ENCODE measurements around the gene IRF2BP1. TPM values are rescaled to one million over a fixed set of nuclear protein-coding genes. Genes with fewer than 3 reads are reported as not detected.

IRF2BP1 gene
- total RNA-seq, 2 experiments from 2014 or later: 21.0 to 21.6 TPM

DNA sequence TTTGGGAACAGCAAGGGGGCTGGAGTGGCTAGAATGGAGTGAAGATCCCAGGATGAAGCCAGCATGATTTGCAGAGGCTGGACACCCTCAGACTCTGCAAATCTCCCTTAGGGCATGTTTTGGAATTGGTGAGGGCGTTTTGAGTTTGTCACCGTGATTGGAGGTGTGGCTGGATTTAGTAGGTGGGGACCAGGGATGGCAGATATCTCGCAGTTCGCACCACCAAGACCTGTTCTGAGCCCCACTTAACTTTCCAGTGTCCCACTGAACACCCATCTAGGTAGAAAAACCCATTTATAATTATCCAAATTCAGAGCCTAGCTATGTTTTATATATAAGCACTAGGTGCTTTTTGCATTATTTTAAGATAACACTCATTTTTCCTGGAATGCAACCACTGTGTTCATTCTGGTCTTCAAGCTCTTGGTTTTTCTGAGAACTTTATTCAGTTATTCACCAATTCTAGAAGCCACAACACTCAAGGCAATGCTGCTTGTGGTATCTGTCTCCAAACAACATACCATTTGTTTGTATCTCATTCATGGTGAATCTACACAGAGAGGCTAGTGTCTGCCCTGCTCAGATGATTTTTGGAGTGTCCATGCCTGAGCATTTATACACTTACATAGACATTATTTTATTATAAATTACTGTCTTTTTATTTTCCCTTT lies 31.6 kb upstream of the IRF2BP1 start:
- Histone ChIP-seq H3K4me3 (ENCODE audit: low read length) (no peak overlapping the region), H3K4me1 (ENCODE audit: insufficient read depth, low read length) (no peaks in the 10 kb centered on the region), H3K36me3 (ENCODE audit: insufficient read depth, low read length) (no peaks in the 10 kb centered on the region), H3K27me3 (ENCODE audit: control insufficient read depth in 1 of 2, insufficient read depth in 2 of 2, low read length in 2 of 2) (peaks cover 0 to 12% of the 10 kb centered on the region in 2 experiments), H3K9me3 (ENCODE audit: control insufficient read depth in 1 of 2, insufficient read depth in 1 of 2, low read length in 2 of 2) (peaks cover 0 to 6% of the 10 kb centered on the region in 2 experiments), H3K27ac (ENCODE audit: low read depth in 1 of 2, low read length in 2 of 2) (no peak overlapping the region)
- H3K9me3 Mint-ChIP-seq: no peaks in the 10 kb centered on the region
- H3K4me1 Mint-ChIP-seq (ENCODE audit: low read depth): no peaks in the 10 kb centered on the region
- DNase-seq: no peak
- no peak overlapping the region for H3K4me3 Mint-ChIP-seq
- no peaks in the 10 kb centered on the region for H3K36me3 Mint-ChIP-seq (ENCODE audit: low read depth)
- ChIA-PET CTCF (no interaction called here), POLR2A (interaction anchor here (0.7 kb wide), 1 partner anchor 10 kb away, joined by 3 read pairs; no protein-coding TSS in a partner anchor)
- no peak overlapping the region for H3K27ac Mint-ChIP-seq
- ATAC-seq (ENCODE audit: poor library complexity): no peak
- peaks cover 41% of the 10 kb centered on the region for H3K27me3 Mint-ChIP-seq
- intact Hi-C loops (cut with DNase I, micrococcal nuclease): no loop called here
- TF ChIP-seq, protein P1, sequence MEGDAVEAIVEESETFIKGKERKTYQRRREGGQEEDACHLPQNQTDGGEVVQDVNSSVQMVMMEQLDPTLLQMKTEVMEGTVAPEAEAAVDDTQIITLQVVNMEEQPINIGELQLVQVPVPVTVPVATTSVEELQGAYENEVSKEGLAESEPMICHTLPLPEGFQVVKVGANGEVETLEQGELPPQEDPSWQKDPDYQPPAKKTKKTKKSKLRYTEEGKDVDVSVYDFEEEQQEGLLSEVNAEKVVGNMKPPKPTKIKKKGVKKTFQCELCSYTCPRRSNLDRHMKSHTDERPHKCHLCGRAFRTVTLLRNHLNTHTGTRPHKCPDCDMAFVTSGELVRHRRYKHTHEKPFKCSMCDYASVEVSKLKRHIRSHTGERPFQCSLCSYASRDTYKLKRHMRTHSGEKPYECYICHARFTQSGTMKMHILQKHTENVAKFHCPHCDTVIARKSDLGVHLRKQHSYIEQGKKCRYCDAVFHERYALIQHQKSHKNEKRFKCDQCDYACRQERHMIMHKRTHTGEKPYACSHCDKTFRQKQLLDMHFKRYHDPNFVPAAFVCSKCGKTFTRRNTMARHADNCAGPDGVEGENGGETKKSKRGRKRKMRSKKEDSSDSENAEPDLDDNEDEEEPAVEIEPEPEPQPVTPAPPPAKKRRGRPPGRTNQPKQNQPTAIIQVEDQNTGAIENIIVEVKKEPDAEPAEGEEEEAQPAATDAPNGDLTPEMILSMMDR (IDR thresholded peaks at IDR 0.05): no peak

GRCh38 chr19:45913874-45914830 lies 28.2 kb upstream of the IRF2BP1 start, which contains the start of gene NANOS2:
TSS of gene NANOS2 (minus strand) at chr19:45914778. CDS start at chr19:45914693, 85 bp downstream.
- TF ChIP-seq, protein P1 (IDR thresholded peaks at IDR 0.05): no peak
- Histone ChIP-seq H3K4me1 (ENCODE audit: insufficient read depth, low read length) (no peaks in the 10 kb centered on the region), H3K36me3 (ENCODE audit: insufficient read depth, low read length) (no peaks in the 10 kb centered on the region), H3K27ac (ENCODE audit: low read depth in 1 of 2, low read length in 2 of 2) (no peak within 1 kb of the TSS), H3K27me3 (ENCODE audit: control insufficient read depth in 1 of 2, insufficient read depth in 2 of 2, low read length in 2 of 2) (peaks cover 0 to 18% of the 10 kb centered on the region in 2 experiments), H3K9me3 (ENCODE audit: control insufficient read depth in 1 of 2, insufficient read depth in 1 of 2, low read length in 2 of 2) (peaks cover 0 to 6% of the 10 kb centered on the region in 2 experiments), H3K4me3 (ENCODE audit: low read length) (no peak within 1 kb of the TSS)
- CTCF ChIA-PET: no interaction called here
- Mint-ChIP-seq H3K4me1 (ENCODE audit: low read depth) (no peaks in the 10 kb centered on the region), H3K36me3 (ENCODE audit: low read depth) (no peaks in the 10 kb centered on the region), H3K9me3 (no peaks in the 10 kb centered on the region), H3K4me3 (no peak within 1 kb of the TSS), H3K27me3 (peaks cover 49% of the 10 kb centered on the region), H3K27ac (no peak within 1 kb of the TSS)
- POLR2A ChIA-PET: no interaction called here
- ATAC-seq (ENCODE audit: poor library complexity) (no peak), DNase-seq (no peak)
- intact Hi-C loops (cut with DNase I, micrococcal nuclease): no loop called here

- Histone ChIP-seq H3K4me3 (ENCODE audit: low read length) (no peak overlapping the region), H3K36me3 (ENCODE audit: insufficient read depth, low read length) (no peaks in the 10 kb centered on the region), H3K27me3 (ENCODE audit: control insufficient read depth in 1 of 2, insufficient read depth in 2 of 2, low read length in 2 of 2) (peaks cover 0 to 18% of the 10 kb centered on the region in 2 experiments), H3K9me3 (ENCODE audit: control insufficient read depth in 1 of 2, insufficient read depth in 1 of 2, low read length in 2 of 2) (peaks cover 0 to 6% of the 10 kb centered on the region in 2 experiments), H3K4me1 (ENCODE audit: insufficient read depth, low read length) (no peaks in the 10 kb centered on the region), H3K27ac (ENCODE audit: low read depth in 1 of 2, low read length in 2 of 2) (no peak overlapping the region)
- H3K36me3 Mint-ChIP-seq (ENCODE audit: low read depth): no peaks in the 10 kb centered on the region
- no peaks in the 10 kb centered on the region for H3K9me3 Mint-ChIP-seq
- peaks cover 42% of the 10 kb centered on the region for H3K27me3 Mint-ChIP-seq
- intact Hi-C loops (cut with DNase I, micrococcal nuclease): no loop called here
- no peak overlapping the region for H3K27ac Mint-ChIP-seq
- DNase-seq: no peak
- ChIA-PET CTCF (no interaction called here), POLR2A (no interaction called here)
- TF ChIP-seq, protein P1 (IDR thresholded peaks at IDR 0.05): no peak
- H3K4me3 Mint-ChIP-seq: no peak overlapping the region
- no peak for ATAC-seq (ENCODE audit: poor library complexity)
- no peaks in the 10 kb centered on the region for H3K4me1 Mint-ChIP-seq (ENCODE audit: low read depth)
Measured at GRCh38 chr19:45911291-45911690, 25.4 kb upstream of the IRF2BP1 start.

Data from CD4-positive, alpha-beta T cell (primary cell).